HG03064 (cell line): Measurements from ENCODE around the gene LYRM7.
"Not testable (repeated sequence)": the region's sequence is repeated elsewhere in the genome, so short reads cannot be mapped to it uniquely, and the experiment has no call there.

ENCODE experiments used
- ATAC-seq: cut with Tn5 transposase; IDR thresholded peaks from one replicate; pipeline ENCODE4 v1.9.1; 2021; ENCODE audit warnings: low read depth; ENCODE audit not compliant: unreplicated experiment

The LYRM7 gene

GRCh38 chr5:131170540-131171275 lies at the start of gene LYRM7:
Gene LYRM7 (plus strand): TSS chr5:131170944. CDS start chr5:131171021, 77 bp downstream.
- ATAC-seq = peak; percentile 98

- ATAC-seq = not testable (repeated sequence)
These were observed 43.5 kb upstream of the LYRM7 start for GRCh38 chr5:131127244-131127643.

GRCh38 chr5:131129306-131129705 lies 41.4 kb upstream of the LYRM7 start:
- ATAC-seq = no peak

DNA sequence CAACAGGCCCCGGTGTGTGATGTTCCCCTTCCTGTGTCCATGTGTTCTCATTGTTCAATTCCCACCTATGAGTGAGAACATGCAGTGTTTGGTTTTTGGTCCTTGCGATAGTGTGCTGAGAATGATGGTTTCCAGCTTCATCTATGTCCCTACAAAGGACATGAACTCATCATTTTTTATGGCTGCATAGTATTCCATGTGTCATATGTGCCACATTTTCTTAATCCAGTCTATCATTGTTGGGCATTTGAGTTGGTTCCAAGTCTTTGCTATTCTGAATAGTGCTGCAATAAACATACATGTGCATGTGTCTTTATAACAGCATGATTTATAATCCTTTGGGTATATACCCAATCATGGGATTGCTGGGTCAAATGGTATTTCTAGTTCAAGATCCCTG lies 37.7 kb upstream of the LYRM7 start:
- not testable (repeated sequence) for ATAC-seq

GRCh38 chr5:131138406-131138805 lies 32.3 kb upstream of the LYRM7 start:
- ATAC-seq = not testable (repeated sequence)

DNA sequence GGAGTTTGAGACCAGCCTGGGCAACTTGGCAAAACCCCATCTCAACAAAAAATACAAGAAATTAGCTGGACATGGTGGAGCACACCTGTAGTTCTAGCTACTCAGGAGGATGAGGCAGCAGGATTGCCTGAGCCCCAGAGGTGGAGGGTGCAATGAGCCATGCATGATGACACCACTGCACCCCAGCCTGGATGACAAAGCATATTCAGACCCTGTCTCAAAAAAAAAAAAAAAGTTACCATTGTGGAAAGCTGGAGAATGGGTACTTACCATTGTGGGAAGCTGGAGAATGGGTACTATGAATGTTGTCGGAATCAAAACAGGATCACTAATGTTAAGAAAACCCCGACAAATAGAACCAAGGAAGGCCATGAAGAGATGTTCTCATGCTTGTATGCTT lies 31.4 kb upstream of the LYRM7 start:
- no peak for ATAC-seq

- ATAC-seq = no peak
These were observed 27.6 kb upstream of the LYRM7 start for GRCh38 chr5:131142970-131143617.

- ATAC-seq = no peak
These were observed 23.5 kb upstream of the LYRM7 start for GRCh38 chr5:131147258-131147657.

GRCh38 chr5:131148835-131149234 lies 21.9 kb upstream of the LYRM7 start:
- no peak for ATAC-seq

GRCh38 chr5:131150408-131150807 lies 20.3 kb upstream of the LYRM7 start:
- ATAC-seq = no peak

DNA sequence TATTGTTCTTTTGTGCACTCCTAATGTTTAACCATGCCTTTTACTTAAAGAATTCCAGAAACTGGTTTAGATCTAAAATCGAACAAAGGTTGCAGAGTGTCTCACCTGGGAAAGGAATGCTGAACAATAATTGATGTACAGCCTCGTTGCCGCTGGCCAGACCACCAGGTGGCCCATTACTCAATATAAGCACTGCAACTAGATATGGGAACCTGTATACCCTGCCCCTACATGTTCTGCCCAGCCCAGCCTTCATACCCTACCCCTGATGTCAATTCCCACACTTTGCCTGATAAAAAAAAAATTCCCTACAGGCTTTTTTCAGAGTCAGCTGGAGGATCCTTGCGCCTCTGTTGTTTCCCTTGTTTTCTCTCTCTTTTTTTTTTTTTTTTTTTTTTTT lies 19.5 kb upstream of the LYRM7 start:
- ATAC-seq = no peak

- no peak for ATAC-seq
These were observed 14.4 kb upstream of the LYRM7 start for GRCh38 chr5:131156385-131156784.

DNA sequence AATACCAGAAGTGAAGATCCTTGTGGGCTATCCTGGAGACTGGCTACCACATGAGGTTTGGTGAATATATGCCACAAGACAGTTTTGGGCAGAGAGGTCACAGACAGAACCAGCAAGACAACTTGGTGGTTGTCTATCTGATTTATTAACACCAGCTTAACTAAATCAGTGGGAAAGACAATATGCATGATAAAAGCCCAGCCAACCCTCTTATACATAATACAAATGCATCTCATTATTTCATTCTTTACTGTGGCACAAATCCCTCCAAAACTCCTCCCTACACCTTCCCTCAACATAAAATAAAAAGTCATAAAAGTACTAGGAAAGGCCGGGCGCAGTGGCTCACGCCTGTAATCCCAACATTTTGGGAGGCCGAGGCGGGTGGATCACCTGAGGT lies 13.8 kb upstream of the LYRM7 start:
- no peak for ATAC-seq

- ATAC-seq = no peak
These were observed 10.6 kb upstream of the LYRM7 start for GRCh38 chr5:131160134-131160533.

- ATAC-seq = no peak
These were observed 7.2 kb upstream of the LYRM7 start for GRCh38 chr5:131163276-131164119.

DNA sequence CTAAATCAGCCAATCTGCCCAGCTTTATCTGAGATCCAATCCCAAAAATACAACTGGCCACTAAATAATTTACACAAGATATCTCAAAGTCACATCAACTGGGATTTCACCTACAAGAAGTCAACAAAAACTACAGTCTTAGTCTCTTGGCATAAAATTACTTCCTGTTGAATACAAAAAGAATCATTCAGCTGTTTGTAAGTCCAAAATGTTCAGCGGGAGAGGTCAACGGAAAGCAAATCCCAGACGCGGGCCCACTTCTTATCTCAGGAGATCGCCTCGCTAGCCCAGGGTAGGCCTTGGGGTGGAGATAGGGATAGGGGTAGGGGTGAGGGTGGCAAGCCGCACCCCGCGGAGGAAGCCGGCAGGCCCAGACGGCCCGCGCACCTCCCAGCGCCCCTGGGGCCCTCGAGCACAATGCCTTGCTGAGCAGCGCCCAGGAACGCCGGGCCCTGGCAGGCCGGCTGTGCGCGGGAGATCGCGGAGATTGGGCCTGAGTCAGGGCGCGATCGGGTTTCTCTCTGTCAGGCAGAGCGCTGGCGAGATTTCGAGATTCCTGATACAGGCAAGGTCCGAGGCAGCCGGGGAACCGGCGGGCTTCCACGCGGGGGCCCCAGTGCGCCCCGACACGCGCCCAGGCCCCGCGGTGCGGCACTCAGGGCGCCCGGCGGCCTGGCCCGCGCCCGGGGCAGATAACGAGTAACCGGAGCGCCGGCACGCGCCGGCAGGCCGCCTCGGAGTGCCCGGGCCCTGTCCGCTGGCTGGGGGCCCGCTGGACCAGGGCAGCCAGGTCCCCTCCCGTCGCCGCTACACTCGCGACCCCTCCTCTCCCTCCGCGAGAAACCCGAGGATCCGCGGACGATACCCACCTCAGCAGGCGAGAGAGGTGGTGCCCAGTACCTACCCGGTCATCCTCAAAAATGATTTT lies 6.3 kb upstream of the LYRM7 start:
- ATAC-seq = peak; percentile 70

DNA sequence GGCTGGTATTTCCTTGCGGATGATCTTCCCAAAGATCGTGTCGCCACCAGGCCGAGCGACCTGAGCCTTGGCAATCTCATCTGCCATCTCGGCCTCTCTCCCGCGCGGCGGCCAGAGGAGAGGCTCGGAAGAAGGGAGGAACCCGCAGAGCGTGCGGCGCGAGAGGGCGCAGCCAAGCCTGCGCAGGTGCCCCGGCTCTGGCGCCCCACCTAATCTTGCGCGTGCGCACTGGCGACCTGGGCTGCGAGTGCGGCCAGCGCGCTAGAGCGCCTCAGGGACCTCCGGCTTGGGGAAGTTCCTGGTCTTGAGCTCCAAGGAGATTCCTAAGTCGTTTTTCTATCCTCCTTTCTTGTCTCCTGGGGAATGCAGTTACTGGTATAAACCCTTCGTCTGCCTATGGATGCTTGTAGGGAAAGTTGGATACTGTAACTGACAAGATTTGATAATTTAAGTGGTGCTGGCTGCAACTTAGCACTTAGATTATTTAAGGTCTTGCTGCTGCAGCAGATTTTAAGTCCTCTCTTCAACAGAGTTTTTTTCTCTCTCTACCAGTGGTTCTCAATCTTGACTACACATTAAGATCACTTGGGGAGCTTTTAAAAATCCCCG lies 5.5 kb upstream of the LYRM7 start, which contains the start of gene HINT1:
Gene HINT1, minus strand, starts transcription at position 138 of the 609 bp plus-strand sequence. Its CDS starts 51 bp downstream, at position 87.
- ATAC-seq = peak; percentile 83

DNA sequence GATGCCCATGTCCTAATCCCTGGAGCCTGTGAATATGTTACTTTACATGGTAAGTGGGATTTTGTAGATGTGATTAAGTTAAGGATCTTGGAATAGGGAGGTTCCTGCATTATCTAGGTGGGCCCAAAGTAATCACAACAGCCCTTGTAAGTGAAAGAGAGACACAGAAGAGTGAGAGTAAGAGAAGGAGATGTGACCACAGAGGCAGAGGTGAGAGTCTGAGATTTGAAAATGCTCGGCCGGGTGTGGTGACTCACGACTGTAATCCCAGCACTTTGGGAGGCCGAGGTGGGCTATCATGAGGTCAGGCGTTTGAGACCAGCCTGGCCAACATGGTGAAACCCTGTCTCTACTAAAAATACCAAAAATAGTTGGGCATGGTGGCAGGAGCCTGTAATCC lies 3.1 kb upstream of the LYRM7 start:
- ATAC-seq = no peak

DNA sequence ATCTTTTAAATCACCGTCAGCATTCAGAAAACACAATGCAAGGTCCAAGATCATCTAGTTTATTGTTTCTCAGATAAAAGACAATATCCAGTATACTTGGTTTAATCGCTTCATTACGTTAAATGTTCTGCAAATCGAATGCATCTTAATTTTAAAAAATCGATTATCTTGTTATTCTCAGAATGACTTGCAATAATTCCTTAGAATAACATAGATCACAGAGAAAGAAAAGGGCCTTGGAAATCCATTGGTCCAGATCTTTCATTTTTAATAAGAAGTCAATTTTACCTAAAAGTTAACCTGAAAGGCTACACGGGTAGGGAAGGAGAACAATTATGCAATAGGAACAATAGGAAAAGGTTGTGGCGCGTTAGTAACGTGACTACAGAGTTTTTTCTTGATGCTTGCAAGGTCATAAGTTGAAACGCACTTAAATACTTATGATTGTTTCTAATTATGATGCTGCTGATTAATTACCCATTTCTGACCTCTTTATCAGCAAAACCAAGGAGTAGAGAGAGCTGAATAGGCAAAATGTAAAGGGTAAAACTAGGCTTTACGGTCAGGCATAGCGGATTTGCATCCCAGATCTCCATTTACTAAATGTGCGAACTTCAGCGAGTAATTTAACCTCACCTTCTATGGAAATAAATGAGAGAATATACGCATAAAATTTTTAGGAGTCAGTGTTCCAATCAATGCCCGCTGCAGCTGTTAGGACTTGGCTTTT lies 769 bp upstream of the LYRM7 start:
- ATAC-seq = no peak
